Measurements from ENCODE around the gene POLR2J.

DNA sequence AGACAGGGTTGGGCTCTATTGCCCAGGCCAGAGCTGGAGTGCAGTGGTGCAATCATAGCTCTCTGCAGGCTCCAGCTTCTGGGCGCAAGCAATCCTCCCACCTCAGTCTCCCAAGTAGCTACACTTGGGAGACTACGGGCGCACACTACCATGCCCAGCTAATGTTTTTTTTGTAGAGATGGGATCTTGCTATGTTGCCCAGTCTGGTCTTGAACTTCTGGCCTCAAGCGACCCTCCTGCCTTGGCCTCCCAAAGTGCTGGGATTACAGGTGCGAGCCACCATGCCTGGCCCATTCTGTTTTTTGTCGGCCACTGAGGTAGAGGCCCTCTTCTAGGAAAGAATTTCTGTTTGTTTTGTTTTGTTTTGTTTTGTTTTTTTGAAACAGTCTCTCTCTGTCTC, 26.3 kb downstream of the POLR2J start:
- TF ChIP-seq POLR2A (IDR thresholded peaks at IDR 0.05), result no peak
- TF ChIP-seq, protein P1, sequence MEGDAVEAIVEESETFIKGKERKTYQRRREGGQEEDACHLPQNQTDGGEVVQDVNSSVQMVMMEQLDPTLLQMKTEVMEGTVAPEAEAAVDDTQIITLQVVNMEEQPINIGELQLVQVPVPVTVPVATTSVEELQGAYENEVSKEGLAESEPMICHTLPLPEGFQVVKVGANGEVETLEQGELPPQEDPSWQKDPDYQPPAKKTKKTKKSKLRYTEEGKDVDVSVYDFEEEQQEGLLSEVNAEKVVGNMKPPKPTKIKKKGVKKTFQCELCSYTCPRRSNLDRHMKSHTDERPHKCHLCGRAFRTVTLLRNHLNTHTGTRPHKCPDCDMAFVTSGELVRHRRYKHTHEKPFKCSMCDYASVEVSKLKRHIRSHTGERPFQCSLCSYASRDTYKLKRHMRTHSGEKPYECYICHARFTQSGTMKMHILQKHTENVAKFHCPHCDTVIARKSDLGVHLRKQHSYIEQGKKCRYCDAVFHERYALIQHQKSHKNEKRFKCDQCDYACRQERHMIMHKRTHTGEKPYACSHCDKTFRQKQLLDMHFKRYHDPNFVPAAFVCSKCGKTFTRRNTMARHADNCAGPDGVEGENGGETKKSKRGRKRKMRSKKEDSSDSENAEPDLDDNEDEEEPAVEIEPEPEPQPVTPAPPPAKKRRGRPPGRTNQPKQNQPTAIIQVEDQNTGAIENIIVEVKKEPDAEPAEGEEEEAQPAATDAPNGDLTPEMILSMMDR (IDR thresholded peaks at IDR 0.05), result no peak

All from sigmoid colon (tissue), 3 donors.